ENCODE data around the gene CRIP2. TPM values are rescaled to one million over a fixed set of nuclear protein-coding genes. Genes with fewer than 3 reads are reported as not detected.

The CRIP2 gene
- total and polyA plus RNA-seq, 2 donors (not counting 3 experiments of a cell fraction or from before 2014, with no cell fraction given): 322 to 954 TPM

GRCh38 chr14:105455766-105456660 lies 18.6 kb upstream of the CRIP2 start:
- ChIA-PET CTCF (interaction anchor here (1.4 to 2.6 kb wide), 4 partner anchors 7 to 34 kb away, joined by 3 to 16 read pairs (median 10); partner anchors contain the start of gene TEDC1), POLR2A (no interaction called here)
- Histone ChIP-seq H3K9me1 (replicated peaks; ENCODE audit: control insufficient read depth, extremely low read depth, insufficient read depth, low read length) (no peaks in the 10 kb centered on the region), H3K9ac (replicated peaks; ENCODE audit: extremely low read depth, insufficient read depth, low read length) (no peak overlapping the region), H3K4me3 (replicated peaks in 1 of 3; ENCODE audit: insufficient read depth in 1 of 3, low read depth in 1 of 3, low read length in 3 of 3) (no peak overlapping the region), H3K27me3 (ENCODE audit: control insufficient read depth in 2 of 2, insufficient read depth in 2 of 2, low read length in 2 of 2) (no peaks in the 10 kb centered on the region), H3K79me2 (ENCODE audit: control insufficient read depth, insufficient read depth, low read length) (no peaks in the 10 kb centered on the region), H3K4me1 (ENCODE audit: control insufficient read depth, extremely low read depth, insufficient read depth, low read length) (no peaks in the 10 kb centered on the region), H3K36me3 (ENCODE audit: control insufficient read depth in 2 of 2, extremely low read depth in 1 of 2, insufficient read depth in 2 of 2, low read length in 2 of 2) (peaks cover 3 to 53% of the 10 kb centered on the region in 2 experiments), H4K20me1 (replicated peaks; ENCODE audit: control insufficient read depth, extremely low read depth, insufficient read depth, low read length) (no peaks in the 10 kb centered on the region), H2AFZ (ENCODE audit: low read depth, low read length) (no peak overlapping the region), H3K4me2 (ENCODE audit: insufficient read depth, low read length) (no peak overlapping the region), H3K27ac (ENCODE audit: insufficient read depth, low read depth, low read length) (no peak overlapping the region), H3K9me3 (replicated peaks; ENCODE audit: control insufficient read depth, insufficient read depth, low read length) (no peaks in the 10 kb centered on the region)
- no TSS peak for BruUV-seq (replicated peaks)
- DNase-seq (ENCODE audit: low read depth, low spot score) (no peak), FAIRE-seq (no peak)
- TF ChIP-seq GATA2 (IDR thresholded peaks at IDR 0.05; ENCODE audit: insufficient read depth, insufficient read length, low read depth, low read length) (no peak), POLR2A (IDR thresholded peaks at IDR 0.05; ENCODE audit: low read depth, low read length) (no peak), POLR2AphosphoS5 (IDR thresholded peaks at IDR 0.05; ENCODE audit: insufficient read depth, low read depth, low read length) (no peak), JUN (IDR thresholded peaks at IDR 0.05; ENCODE audit: borderline replicate concordance, insufficient read depth, insufficient read length, low read depth) (no peak), EZH2 (IDR thresholded peaks at IDR 0.05; ENCODE audit: borderline replicate concordance, low read depth, low read length, severe bottlenecking) (no peak), CTCF (IDR thresholded peaks at IDR 0.05; ENCODE audit: extremely low read depth in 1 of 2, insufficient read depth in 1 of 2, low read depth in 1 of 2, low read length in 2 of 2) (no peak), MYC (IDR thresholded peaks at IDR 0.05; ENCODE audit: low read depth, low read length) (no peak), FOS (IDR thresholded peaks at IDR 0.05; ENCODE audit: borderline replicate concordance, insufficient read depth, low read length) (no peak)
- TF ChIP-seq, protein P1, sequence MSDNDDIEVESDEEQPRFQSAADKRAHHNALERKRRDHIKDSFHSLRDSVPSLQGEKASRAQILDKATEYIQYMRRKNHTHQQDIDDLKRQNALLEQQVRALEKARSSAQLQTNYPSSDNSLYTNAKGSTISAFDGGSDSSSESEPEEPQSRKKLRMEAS (IDR thresholded peaks at IDR 0.05; ENCODE audit: insufficient read depth, insufficient read length): no peak
- dilution Hi-C loops (cut with MboI; ENCODE audit: extremely low pct_ligation_motif_present, low sequenced_read_pairs) (no loop called here), intact Hi-C loops (cut with micrococcal nuclease) (no loop called here)

Data from endothelial cell of umbilical vein (primary cell).